ENCODE results near the gene EIF2D.

The EIF2D gene

GRCh38 chr1:206551296-206551985 lies 60.8 kb downstream of the EIF2D start:
- H3K4me1 ChIP-seq (ENCODE audit: control insufficient read depth, insufficient read depth, low read length): peaks cover 11% of the 10 kb centered on the region
- H3K4me3 ChIP-seq (ENCODE audit: insufficient read depth, low read depth, low read length): no peak overlapping the region
- no peaks in the 10 kb centered on the region for H3K9me3 ChIP-seq (ENCODE audit: control insufficient read depth, low read length)
- no peak overlapping the region for H3K27ac ChIP-seq (ENCODE audit: insufficient read depth, low read depth, low read length, poor library complexity, severe bottlenecking)
- H3K36me3 ChIP-seq (ENCODE audit: control insufficient read depth, insufficient read depth, low read length): no peaks in the 10 kb centered on the region
- WGBS, 2 experiments: 91 to 93% methylated on average over 9 of the region's 9 CpGs
- peaks cover under 1% of the 10 kb centered on the region for H3K27me3 ChIP-seq (ENCODE audit: control insufficient read depth, insufficient read depth, low read length, poor library complexity, severe bottlenecking)

- Histone ChIP-seq H3K36me3 (ENCODE audit: control insufficient read depth, insufficient read depth, low read length) (no peaks in the 10 kb centered on the region), H3K4me1 (ENCODE audit: control insufficient read depth, insufficient read depth, low read length) (peaks cover 2% of the 10 kb centered on the region), H3K9me3 (ENCODE audit: control insufficient read depth, low read length) (no peaks in the 10 kb centered on the region), H3K27ac (ENCODE audit: insufficient read depth, low read depth, low read length, poor library complexity, severe bottlenecking) (no peak overlapping the region), H3K27me3 (ENCODE audit: control insufficient read depth, insufficient read depth, low read length, poor library complexity, severe bottlenecking) (no peaks in the 10 kb centered on the region), H3K4me3 (ENCODE audit: insufficient read depth, low read depth, low read length) (no peak overlapping the region)
- WGBS, 2 experiments: 86 to 91% methylated on average over 1 to 2 of the region's 2 CpGs
These were observed 61.8 kb downstream of the EIF2D start for GRCh38 chr1:206550446-206550845.

GRCh38 chr1:206547104-206547503 lies 65.2 kb downstream of the EIF2D start:
- Histone ChIP-seq H3K27ac (ENCODE audit: insufficient read depth, low read depth, low read length, poor library complexity, severe bottlenecking) (no peak overlapping the region), H3K4me1 (ENCODE audit: control insufficient read depth, insufficient read depth, low read length) (no peaks in the 10 kb centered on the region), H3K4me3 (ENCODE audit: insufficient read depth, low read depth, low read length) (no peak overlapping the region), H3K36me3 (ENCODE audit: control insufficient read depth, insufficient read depth, low read length) (no peaks in the 10 kb centered on the region), H3K9me3 (ENCODE audit: control insufficient read depth, low read length) (no peaks in the 10 kb centered on the region), H3K27me3 (ENCODE audit: control insufficient read depth, insufficient read depth, low read length, poor library complexity, severe bottlenecking) (no peaks in the 10 kb centered on the region)
- 63 to 66% methylated on average over 7 of the region's 7 CpGs for WGBS, 2 experiments

- 100% methylated on average over 1 of the region's 1 CpG for WGBS, 2 experiments
These were observed 66.9 kb downstream of the EIF2D start for GRCh38 chr1:206545351-206545750.

GRCh38 chr1:206544562-206545257 lies 67.6 kb downstream of the EIF2D start:
- Histone ChIP-seq H3K4me3 (ENCODE audit: insufficient read depth, low read depth, low read length) (no peak overlapping the region), H3K36me3 (ENCODE audit: control insufficient read depth, insufficient read depth, low read length) (no peaks in the 10 kb centered on the region), H3K9me3 (ENCODE audit: control insufficient read depth, low read length) (no peaks in the 10 kb centered on the region), H3K27ac (ENCODE audit: insufficient read depth, low read depth, low read length, poor library complexity, severe bottlenecking) (no peak overlapping the region), H3K27me3 (ENCODE audit: control insufficient read depth, insufficient read depth, low read length, poor library complexity, severe bottlenecking) (no peaks in the 10 kb centered on the region), H3K4me1 (ENCODE audit: control insufficient read depth, insufficient read depth, low read length) (peaks cover 9% of the 10 kb centered on the region)
- 14% methylated on average over 9 of the region's 9 CpGs for WGBS, 2 experiments

More at GRCh38 chr1:206545351-206545750, 66.9 kb downstream of the EIF2D start:
- no peak overlapping the region for H3K4me3 ChIP-seq (ENCODE audit: insufficient read depth, low read depth, low read length)
- H3K9me3 ChIP-seq (ENCODE audit: control insufficient read depth, low read length): no peaks in the 10 kb centered on the region
- no peaks in the 10 kb centered on the region for H3K36me3 ChIP-seq (ENCODE audit: control insufficient read depth, insufficient read depth, low read length)
- peaks cover 3% of the 10 kb centered on the region for H3K4me1 ChIP-seq (ENCODE audit: control insufficient read depth, insufficient read depth, low read length)
- no peaks in the 10 kb centered on the region for H3K27me3 ChIP-seq (ENCODE audit: control insufficient read depth, insufficient read depth, low read length, poor library complexity, severe bottlenecking)
- no peak overlapping the region for H3K27ac ChIP-seq (ENCODE audit: insufficient read depth, low read depth, low read length, poor library complexity, severe bottlenecking)
